ENCODE measurements around the gene AKAP13.
A peak's percentile ranks its signal among the peaks of the same experiment; 100 is the strongest.
"Not testable (repeated sequence)": the region's sequence is repeated elsewhere in the genome, so short reads cannot be mapped to it uniquely, and the experiment has no call there.

Gene AKAP13

GRCh38 chr15:85636351-85636750 lies 255.9 kb downstream of the AKAP13 start:
- no peak for DNase-seq

DNA sequence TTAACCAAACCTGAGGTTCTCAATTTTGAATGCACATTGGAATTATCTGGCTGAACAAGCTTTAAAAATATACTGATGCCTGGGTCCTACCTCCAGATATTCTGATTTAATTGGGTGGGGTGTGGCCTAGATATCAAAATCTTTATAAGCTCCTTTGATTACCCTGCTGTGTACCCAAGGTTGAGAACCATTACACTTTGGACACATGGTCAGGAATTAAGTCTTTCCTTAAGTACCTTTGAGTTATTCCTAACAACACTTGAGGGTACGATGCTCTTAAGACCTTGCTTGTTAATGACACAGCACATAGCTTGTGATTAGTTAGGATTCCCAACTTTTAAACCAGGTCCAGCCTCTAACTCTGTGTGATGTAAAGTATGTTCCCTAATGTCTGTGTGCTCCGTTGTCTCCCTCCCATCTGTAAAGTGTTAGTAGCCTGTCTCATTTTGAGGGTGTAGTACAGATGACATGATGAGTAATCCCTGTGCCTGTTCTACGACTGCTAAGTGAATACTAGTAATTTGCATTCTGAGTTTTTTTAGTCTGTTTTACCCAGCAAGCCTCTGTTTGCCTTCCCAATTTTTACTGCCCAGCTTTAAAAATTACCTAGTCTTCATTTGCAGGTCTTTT lies 259.5 kb downstream of the AKAP13 start:
- DNase-seq: no peak

DNA sequence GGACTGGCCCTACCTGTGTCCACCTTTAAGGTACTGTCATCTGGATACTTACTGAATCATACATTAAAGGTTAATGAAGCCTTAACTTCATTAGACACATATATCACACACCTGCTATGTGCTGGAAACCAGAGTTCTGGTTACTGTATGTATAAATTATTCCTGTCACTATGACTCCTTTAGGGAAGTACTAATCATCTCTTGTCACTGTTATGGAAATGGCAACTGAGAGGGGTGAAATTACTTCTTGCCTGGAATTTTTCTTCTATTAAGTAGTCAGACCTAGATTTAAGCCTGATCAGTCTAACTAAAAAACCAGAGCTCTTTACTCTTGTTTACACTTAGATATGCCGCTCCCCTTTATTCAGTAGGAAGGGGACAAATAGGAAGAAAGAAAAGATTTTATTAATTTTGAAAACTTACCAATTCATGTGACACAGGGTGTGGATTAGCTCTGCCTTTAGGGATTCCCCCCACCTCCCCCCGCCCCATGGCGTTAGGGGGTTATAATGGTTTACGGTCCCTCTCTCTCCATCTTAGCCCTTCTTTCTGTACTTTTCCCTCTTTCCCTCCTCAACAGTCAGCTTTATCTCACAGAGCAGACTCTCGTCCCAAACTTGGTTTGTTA lies 261.8 kb downstream of the AKAP13 start:
- DNase-seq: no peak

DNA sequence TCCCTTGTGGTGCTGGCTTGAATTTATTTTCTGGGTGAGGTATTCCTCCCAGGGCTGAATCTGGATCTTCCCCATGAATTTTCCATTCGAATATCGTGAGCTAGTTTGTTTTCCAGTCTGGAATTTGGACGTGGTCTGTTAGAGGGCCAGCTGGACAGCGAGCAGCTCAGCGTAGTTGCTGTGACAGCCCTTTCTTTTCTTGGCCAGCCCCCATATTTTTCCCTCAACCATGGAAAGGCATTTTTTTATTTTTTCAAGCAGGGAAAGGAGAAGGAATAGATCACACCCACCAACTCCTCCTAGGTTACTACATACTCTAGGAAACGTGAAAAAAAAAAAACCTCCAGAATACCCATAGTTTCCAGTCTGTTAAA lies 262.3 kb downstream of the AKAP13 start:
- DNase-seq: no peak

DNA sequence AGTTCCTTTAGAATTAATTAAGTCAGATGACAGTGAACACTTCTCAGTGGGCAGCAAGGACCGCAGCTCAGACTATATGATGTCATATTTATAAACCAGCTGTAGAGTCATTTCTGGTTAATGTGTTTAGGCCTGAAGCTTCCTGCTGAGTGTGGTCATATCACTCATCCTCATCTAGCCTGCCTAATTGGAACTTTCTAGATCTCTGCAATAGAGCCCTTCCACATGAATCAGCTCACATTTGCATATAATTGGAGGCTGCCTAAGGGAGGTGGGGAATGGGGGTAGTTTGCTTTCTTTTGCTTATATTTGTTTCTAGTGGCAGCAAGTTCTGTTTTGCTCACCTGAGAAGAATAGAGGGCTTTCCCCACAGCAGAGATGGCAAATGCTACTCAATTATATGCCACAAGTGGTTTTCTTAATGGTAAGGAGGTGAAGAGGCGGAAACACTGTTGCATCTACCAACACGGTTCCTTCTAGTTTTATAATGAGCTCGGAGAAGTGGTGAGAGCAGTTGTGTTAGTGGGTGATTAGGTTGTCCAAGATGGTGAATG lies 266.2 kb downstream of the AKAP13 start:
- DNase-seq: no peak

- DNase-seq: peak; percentile 78 to 85
Observed at GRCh38 chr15:85649372-85649771, 269.0 kb downstream of the AKAP13 start.

DNA sequence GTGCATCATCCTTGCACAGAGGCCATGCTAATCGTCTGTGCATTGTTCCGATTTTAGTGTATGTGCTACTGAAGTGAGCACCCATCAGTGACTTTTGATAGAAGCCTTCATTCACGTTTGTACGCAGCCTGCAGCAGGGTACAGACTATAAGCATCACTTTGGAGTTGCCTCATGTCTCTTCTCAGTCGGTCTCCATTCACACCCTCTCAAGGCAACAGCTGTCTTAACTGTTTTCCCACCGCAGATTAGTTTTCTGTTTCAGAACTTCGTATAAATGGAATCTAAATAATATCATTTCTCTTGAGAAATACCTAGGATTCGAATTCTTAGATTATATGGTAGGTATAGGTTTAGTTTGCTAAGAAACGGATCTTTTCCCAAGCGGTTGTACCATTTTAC lies 271.1 kb downstream of the AKAP13 start:
- DNase-seq: no peak

DNA sequence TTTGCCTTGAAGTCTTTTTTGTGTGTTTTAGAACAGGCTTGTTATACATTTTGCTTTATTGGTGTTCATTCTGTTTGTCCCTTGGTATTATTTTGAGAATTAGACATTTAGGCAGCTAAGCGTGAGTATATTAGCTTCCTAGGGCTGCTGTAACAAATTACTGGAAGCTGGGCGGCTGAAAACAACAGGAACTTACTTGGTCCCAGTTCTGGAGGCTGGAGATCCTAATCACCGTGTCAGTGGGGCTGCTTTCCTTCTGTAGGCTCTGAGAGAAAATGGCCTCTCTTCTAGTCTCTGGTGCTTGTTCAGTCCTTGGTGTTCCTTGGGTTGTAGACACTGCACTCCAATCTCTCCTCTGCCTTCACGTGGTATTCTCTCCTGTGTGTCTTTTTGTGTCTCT lies 272.1 kb downstream of the AKAP13 start:
- no peak for DNase-seq

DNA sequence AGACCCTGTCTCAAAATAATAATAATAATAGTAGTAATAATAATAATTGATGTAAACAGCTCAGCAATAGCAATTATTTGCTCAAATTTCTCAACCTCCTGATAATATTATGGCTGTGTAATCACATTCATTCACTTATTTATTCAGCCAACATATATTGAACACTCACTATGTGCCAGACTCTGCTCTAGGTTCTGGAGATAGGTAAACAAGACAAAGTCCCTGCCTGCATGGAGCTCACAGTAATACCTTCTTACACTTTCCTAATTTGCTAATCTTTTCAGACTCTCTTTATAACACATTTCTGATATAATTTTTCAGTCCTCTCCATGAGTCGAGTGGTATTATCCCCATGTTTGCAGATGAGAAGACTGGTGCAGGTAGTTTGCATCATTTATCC lies 276.7 kb downstream of the AKAP13 start:
- no peak for DNase-seq

DNA sequence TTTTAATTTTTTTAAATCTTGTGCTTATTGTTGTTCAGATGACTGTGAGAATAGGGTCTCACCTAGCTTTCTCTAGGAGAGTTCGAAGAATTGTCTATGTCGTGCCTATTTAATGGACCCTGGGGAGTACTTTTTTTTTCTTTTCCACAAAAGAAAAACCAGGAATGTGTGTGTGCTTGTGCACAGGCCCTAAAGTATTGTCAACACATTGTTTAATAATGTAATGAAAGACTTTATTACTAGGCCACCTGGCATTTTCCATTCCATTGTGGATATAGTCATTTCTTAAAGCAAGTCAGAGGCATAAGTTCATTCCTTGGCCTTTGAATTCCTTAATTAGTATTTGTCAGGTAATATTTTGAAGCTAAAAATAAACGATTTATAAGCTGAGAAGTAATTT lies 278.4 kb downstream of the AKAP13 start:
- no peak for DNase-seq

DNA sequence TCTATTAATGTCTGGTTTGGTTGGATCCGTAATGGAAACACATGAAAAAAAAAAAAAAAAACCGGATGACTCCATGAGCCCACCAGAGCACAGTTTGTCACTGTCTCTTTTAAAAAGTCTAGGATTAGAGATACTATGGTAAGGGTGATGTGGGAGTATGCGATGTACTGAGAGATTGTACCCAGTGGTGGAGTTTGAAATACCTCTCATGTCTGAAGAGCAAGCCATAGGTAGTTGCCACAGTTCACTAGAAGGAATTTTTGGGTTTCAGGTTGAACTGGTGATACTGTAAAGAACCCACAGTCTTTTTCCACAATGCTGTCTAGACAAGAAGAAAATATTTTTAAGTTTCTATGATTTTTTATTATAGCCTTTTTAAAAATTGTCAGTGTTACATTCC lies 281.5 kb downstream of the AKAP13 start:
- DNase-seq: no peak

- not testable (repeated sequence) for DNase-seq
Observed at GRCh38 chr15:85665677-85666076, 285.3 kb downstream of the AKAP13 start.

- DNase-seq: peak; percentile 12 to 33
Observed at GRCh38 chr15:85667491-85668424, 287.4 kb downstream of the AKAP13 start.

GRCh38 chr15:85671156-85671555 lies 290.8 kb downstream of the AKAP13 start:
- DNase-seq: no peak

- no peak for DNase-seq
Observed at GRCh38 chr15:85672332-85673084, 292.1 kb downstream of the AKAP13 start.

- no peak for DNase-seq
Observed at GRCh38 chr15:85673326-85673725, 292.9 kb downstream of the AKAP13 start.

DNA sequence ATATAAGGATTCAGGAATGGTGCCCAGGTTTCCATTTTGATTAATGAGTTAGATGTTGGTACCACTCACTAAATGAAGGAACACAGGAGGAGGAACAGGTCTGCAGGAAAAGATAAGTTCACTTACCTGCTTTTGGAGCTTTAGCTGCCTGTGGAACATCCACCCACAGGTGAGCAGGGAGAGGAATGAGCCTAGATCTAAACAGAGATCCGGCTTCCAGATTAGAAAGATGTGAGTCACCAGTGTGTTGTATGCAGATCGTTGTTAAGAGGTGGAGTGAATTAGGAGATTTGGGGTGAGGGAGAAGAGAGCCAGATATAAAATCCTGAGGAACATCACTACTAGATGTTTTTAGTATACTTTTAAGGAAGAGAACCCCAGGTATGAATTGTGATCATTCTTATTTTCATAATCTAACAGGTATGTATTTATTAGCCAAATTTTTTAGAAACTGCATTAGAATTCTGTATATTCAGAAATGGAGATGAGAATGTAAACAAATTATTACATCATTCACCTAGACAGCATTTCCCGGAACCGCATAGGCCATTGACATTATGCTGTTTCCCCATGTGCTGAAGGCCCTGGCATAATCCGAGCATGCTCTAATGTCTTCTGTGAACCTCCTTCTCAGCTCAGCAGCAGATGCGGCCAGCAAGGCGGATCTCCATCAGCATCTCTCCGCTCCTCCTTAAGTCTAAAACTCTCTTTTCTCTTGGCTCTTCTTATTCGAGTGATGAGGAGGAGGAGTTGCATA lies 296.1 kb downstream of the AKAP13 start:
- DNase-seq: no peak

- no peak for DNase-seq
Observed at GRCh38 chr15:85679231-85679630, 298.8 kb downstream of the AKAP13 start.

- no peak for DNase-seq
Observed at GRCh38 chr15:85681386-85681785, 301.0 kb downstream of the AKAP13 start.

DNA sequence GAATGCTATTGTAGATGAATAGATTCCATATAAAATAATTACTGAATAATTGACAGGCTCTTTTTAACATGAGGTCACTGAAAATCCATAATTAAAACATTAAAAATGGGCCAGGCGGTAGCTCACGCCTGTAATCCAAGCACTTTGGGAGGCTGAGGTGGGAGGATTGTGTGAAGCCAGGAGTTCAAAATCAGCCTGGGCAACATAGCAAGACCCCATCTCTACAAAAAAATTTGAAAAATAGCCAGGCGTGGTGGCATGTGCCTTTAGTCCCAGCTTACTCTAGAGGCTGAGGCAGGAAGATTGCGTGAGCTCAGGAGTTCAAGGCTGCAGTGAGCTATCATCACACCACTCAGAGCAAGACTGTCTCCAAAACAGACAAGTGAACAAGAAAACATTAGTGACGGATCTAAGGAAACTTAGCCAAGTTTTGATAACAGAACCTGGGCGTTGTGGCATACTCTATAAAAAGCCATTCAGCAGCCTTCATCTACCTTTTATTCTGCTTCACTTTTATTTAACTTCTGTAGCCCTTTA lies 303.8 kb downstream of the AKAP13 start:
- DNase-seq: no peak

- no peak for DNase-seq
Observed at GRCh38 chr15:85685356-85685755, 305.0 kb downstream of the AKAP13 start.

DNA sequence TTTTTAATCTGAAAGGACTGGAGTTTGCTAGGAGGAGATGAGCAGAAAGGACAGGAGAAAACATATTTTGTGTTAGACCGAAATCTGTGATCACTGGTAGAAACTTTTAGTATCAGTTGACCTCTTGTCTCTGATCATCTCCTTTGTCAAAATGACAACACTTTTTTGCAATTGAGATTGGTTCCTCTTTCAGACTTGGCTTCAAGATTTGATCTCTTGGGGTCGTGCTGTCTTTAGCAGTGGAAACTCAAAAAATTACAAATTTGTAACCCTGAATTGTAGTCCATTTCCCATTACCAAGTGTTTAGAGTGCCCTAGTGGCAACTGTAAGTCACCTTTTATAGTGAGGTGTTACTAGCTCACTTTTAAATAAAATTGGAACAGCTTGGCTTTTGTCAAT lies 306.9 kb downstream of the AKAP13 start:
- DNase-seq: no peak
